CD4-positive, alpha-beta T cell treated with Interleukin-4 for 1 hour (primary cell): ENCODE measurements around the gene GPC6.

Experiments
- DNase-seq, 2 donors: peaks; one replicate each; pipeline ENCODE4 v3.0.0-alpha.2; 2020 to 2022

The GPC6 gene

GRCh38 chr13:93325303-93326233 lies 99.0 kb downstream of the GPC6 start:
- no peak for DNase-seq

- DNase-seq = no peak
Observed at GRCh38 chr13:93326234-93326811, 99.7 kb downstream of the GPC6 start.

GRCh38 chr13:93328943-93329342 lies 102.3 kb downstream of the GPC6 start:
- DNase-seq = no peak

- DNase-seq = no peak
Observed at GRCh38 chr13:93336728-93337127, 110.1 kb downstream of the GPC6 start.

GRCh38 chr13:93338030-93338429 lies 111.4 kb downstream of the GPC6 start:
- DNase-seq = no peak

- no peak for DNase-seq
Observed at GRCh38 chr13:93338906-93339305, 112.3 kb downstream of the GPC6 start.

- no peak for DNase-seq
Observed at GRCh38 chr13:93339550-93339949, 112.9 kb downstream of the GPC6 start.

- no peak for DNase-seq
Observed at GRCh38 chr13:93341517-93341916, 114.9 kb downstream of the GPC6 start.

GRCh38 chr13:93343097-93343496 lies 116.5 kb downstream of the GPC6 start:
- DNase-seq = no peak

- DNase-seq = no peak
Observed at GRCh38 chr13:93344048-93344705, 117.6 kb downstream of the GPC6 start.

- no peak for DNase-seq
Observed at GRCh38 chr13:93345024-93345423, 118.4 kb downstream of the GPC6 start.

- no peak for DNase-seq
Observed at GRCh38 chr13:93345770-93346169, 119.2 kb downstream of the GPC6 start.

- DNase-seq = no peak
Observed at GRCh38 chr13:93352616-93353015, 126.0 kb downstream of the GPC6 start.

GRCh38 chr13:93355094-93355493 lies 128.5 kb downstream of the GPC6 start:
- DNase-seq = no peak

GRCh38 chr13:93356469-93356868 lies 129.9 kb downstream of the GPC6 start:
- no peak for DNase-seq

GRCh38 chr13:93360021-93360420 lies 133.4 kb downstream of the GPC6 start:
- DNase-seq = no peak

GRCh38 chr13:93361703-93362102 lies 135.1 kb downstream of the GPC6 start:
- DNase-seq = no peak

- DNase-seq = no peak
Observed at GRCh38 chr13:93364166-93364565, 137.6 kb downstream of the GPC6 start.

- no peak for DNase-seq
Observed at GRCh38 chr13:93368296-93368695, 141.7 kb downstream of the GPC6 start.

GRCh38 chr13:93368718-93369117 lies 142.1 kb downstream of the GPC6 start:
- no peak for DNase-seq

GRCh38 chr13:93372856-93373255 lies 146.2 kb downstream of the GPC6 start:
- DNase-seq = no peak

GRCh38 chr13:93375491-93375890 lies 148.9 kb downstream of the GPC6 start:
- DNase-seq = no peak

GRCh38 chr13:93377196-93377595 lies 150.6 kb downstream of the GPC6 start:
- DNase-seq = no peak

- no peak for DNase-seq
Observed at GRCh38 chr13:93378184-93378583, 151.6 kb downstream of the GPC6 start.
